GM23338 (cell line): ENCODE data around the gene PDZK1IP1.

Source experiments
- JUNB ChIP-seq: IDR thresholded peaks from one replicate; pipeline ENCODE4 v1.6.1; 2016; ENCODE audit warnings: antibody characterized with exemption; ENCODE audit not compliant: unreplicated experiment
- POLR2AphosphoS5 ChIP-seq: IDR thresholded peaks from 2 replicates; pipeline ENCODE4 v1.6.1; 2016; ENCODE audit warnings: antibody characterized with exemption, low read depth
- TF ChIP-seq, protein P1 (sequence below), 2 experiments: fragments of 200-600 bp in 1 of 2; sonication (generic) in 1 of 2; conservative IDR thresholded peaks; 2 replicates each; pipeline versions ENCODE4 v1.5.1 to v1.6.1; 2016 to 2017; ENCODE audit warnings: antibody characterized with exemption in 2 of 2, low read depth in 2 of 2, mild to moderate bottlenecking in 2 of 2, moderate library complexity in 1 of 2
- TF ChIP-seq, protein P2 (sequence below): IDR thresholded peaks from one replicate; pipeline ENCODE4 v1.6.1; 2018; ENCODE audit warnings: antibody characterized with exemption; ENCODE audit not compliant: unreplicated experiment

DNA sequence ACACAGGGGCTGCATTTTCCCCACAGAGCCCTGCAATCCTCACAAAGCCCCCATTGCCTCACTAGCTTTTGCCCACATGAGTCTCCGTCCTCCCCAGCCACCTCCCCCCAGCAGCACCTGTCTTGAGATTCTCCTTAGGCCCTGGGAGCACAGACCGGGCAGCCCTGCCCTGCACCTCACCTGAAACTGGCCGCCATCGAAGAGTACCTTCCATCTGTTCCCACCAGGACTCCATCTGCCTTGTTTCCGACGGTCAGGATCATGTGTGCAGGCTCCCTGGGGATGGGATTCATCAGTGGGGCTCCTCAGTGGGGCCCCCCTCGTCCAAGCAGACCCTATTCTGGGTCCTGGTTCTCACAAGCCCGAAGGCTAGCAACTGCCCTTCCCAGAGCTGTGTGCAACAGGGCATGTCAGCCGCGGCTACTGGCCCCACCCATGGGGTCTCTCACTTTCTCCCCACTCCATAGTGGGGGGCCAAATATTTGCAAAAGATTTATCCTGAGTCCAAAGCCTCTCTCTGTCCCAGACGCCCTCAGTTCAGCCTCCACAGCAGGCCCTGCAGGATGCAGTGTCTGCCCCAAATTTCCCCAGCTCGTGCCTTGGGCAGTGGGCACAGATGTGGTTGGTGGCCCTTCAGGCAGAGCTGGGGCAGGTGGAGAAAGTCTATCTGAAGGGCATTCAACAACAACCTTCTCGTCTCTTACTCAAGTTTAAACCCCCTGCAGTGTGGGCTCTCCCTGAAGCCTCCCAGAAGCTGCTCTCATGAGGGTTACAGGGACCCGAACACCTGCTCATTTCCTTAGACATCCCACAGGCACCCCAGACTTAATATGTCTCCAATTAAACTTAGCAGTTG lies 4.8 kb downstream of the PDZK1IP1 start:
- TF ChIP-seq, protein P1, sequence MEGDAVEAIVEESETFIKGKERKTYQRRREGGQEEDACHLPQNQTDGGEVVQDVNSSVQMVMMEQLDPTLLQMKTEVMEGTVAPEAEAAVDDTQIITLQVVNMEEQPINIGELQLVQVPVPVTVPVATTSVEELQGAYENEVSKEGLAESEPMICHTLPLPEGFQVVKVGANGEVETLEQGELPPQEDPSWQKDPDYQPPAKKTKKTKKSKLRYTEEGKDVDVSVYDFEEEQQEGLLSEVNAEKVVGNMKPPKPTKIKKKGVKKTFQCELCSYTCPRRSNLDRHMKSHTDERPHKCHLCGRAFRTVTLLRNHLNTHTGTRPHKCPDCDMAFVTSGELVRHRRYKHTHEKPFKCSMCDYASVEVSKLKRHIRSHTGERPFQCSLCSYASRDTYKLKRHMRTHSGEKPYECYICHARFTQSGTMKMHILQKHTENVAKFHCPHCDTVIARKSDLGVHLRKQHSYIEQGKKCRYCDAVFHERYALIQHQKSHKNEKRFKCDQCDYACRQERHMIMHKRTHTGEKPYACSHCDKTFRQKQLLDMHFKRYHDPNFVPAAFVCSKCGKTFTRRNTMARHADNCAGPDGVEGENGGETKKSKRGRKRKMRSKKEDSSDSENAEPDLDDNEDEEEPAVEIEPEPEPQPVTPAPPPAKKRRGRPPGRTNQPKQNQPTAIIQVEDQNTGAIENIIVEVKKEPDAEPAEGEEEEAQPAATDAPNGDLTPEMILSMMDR (conservative IDR thresholded peaks at IDR 0.05; ENCODE audit: low read depth in 2 of 2) = no peak
- TF ChIP-seq POLR2AphosphoS5 (no peak), JUNB (no peak)
- TF ChIP-seq, protein P2, sequence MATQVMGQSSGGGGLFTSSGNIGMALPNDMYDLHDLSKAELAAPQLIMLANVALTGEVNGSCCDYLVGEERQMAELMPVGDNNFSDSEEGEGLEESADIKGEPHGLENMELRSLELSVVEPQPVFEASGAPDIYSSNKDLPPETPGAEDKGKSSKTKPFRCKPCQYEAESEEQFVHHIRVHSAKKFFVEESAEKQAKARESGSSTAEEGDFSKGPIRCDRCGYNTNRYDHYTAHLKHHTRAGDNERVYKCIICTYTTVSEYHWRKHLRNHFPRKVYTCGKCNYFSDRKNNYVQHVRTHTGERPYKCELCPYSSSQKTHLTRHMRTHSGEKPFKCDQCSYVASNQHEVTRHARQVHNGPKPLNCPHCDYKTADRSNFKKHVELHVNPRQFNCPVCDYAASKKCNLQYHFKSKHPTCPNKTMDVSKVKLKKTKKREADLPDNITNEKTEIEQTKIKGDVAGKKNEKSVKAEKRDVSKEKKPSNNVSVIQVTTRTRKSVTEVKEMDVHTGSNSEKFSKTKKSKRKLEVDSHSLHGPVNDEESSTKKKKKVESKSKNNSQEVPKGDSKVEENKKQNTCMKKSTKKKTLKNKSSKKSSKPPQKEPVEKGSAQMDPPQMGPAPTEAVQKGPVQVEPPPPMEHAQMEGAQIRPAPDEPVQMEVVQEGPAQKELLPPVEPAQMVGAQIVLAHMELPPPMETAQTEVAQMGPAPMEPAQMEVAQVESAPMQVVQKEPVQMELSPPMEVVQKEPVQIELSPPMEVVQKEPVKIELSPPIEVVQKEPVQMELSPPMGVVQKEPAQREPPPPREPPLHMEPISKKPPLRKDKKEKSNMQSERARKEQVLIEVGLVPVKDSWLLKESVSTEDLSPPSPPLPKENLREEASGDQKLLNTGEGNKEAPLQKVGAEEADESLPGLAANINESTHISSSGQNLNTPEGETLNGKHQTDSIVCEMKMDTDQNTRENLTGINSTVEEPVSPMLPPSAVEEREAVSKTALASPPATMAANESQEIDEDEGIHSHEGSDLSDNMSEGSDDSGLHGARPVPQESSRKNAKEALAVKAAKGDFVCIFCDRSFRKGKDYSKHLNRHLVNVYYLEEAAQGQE = no peak
